Osteocyte (in vitro differentiated cells): ENCODE data around the gene PPM1F. TPM values are rescaled to one million over a fixed set of nuclear protein-coding genes. Genes with fewer than 3 reads are reported as not detected.
A peak's percentile ranks its signal among the peaks of the same experiment; 100 is the strongest.
"Not testable (repeated sequence)": the region's sequence is repeated elsewhere in the genome, so short reads cannot be mapped to it uniquely, and the experiment has no call there.

Experiments
- DNase-seq: peaks from one replicate; pipeline ENCODE4 v3.0.0; 2021; ENCODE audit warnings: mixed read lengths; ENCODE audit not compliant: unreplicated experiment; ENCODE audit errors: extremely low spot score
- H3K27ac Mint-ChIP-seq: one replicate; pipeline ENCODE4 v1.8.0; 2021; ENCODE audit warnings: mild to moderate bottlenecking, mixed read lengths; ENCODE audit not compliant: unreplicated experiment
- H3K27me3 Mint-ChIP-seq: one replicate; pipeline ENCODE4 v1.8.0; 2021; ENCODE audit warnings: mixed read lengths; ENCODE audit not compliant: unreplicated experiment
- H3K36me3 Mint-ChIP-seq: one replicate; pipeline ENCODE4 v1.8.0; 2021; ENCODE audit warnings: mixed read lengths; ENCODE audit not compliant: unreplicated experiment
- H3K4me1 Mint-ChIP-seq: one replicate; pipeline ENCODE4 v1.8.0; 2021; ENCODE audit warnings: mixed read lengths; ENCODE audit not compliant: unreplicated experiment
- H3K4me3 Mint-ChIP-seq: one replicate; pipeline ENCODE4 v1.8.0; 2021; ENCODE audit warnings: mild to moderate bottlenecking, moderate library complexity, mixed read lengths; ENCODE audit not compliant: unreplicated experiment
- H3K9me3 Mint-ChIP-seq: one replicate; pipeline ENCODE4 v1.8.0; 2021; ENCODE audit warnings: mixed read lengths; ENCODE audit not compliant: unreplicated experiment
- CTCF ChIP-seq: fragments of 200-600 bp; sonication (generic); IDR thresholded peaks from 2 replicates; pipeline ENCODE4 v1.5.0; 2021; ENCODE audit warnings: antibody characterized with exemption, mild to moderate bottlenecking, moderate library complexity
- total RNA-seq: library from RNA; stranded (reverse); gene quantifications from 2 replicates; pipeline ENCODE4 v1.2.1, GENCODE V29; 2021

Gene PPM1F
- total RNA-seq, 1 donor from 2014 or later: 40.2 TPM

GRCh38 chr22:21943571-21944448, 8.8 kb downstream of the PPM1F start:
- peaks cover 10% of the 10 kb centered on the region for H3K36me3 Mint-ChIP-seq
- no peaks in the 10 kb centered on the region for H3K9me3 Mint-ChIP-seq
- no peak for TF ChIP-seq CTCF
- no peak for DNase-seq
- H3K4me3 Mint-ChIP-seq: no peak overlapping the region
- H3K4me1 Mint-ChIP-seq: peaks cover 63% of the 10 kb centered on the region
- no peaks in the 10 kb centered on the region for H3K27me3 Mint-ChIP-seq
- no peak overlapping the region for H3K27ac Mint-ChIP-seq

- Mint-ChIP-seq H3K9me3 (no peaks in the 10 kb centered on the region), H3K27me3 (no peaks in the 10 kb centered on the region), H3K4me1 (peaks cover 69% of the 10 kb centered on the region), H3K27ac (peak overlapping the region; percentile 92), H3K4me3 (peak overlapping the region; percentile 10), H3K36me3 (peaks cover 10% of the 10 kb centered on the region)
- DNase-seq: no peak
- no peak for TF ChIP-seq CTCF
These were observed 10.0 kb downstream of the PPM1F start for GRCh38 chr22:21942407-21943343.

GRCh38 chr22:21941921-21942320, 10.7 kb downstream of the PPM1F start:
- peak overlapping the region; percentile 92 for H3K27ac Mint-ChIP-seq
- peaks cover 10% of the 10 kb centered on the region for H3K36me3 Mint-ChIP-seq
- no peak for TF ChIP-seq CTCF
- H3K27me3 Mint-ChIP-seq: no peaks in the 10 kb centered on the region
- no peak overlapping the region for H3K4me3 Mint-ChIP-seq
- H3K9me3 Mint-ChIP-seq: no peaks in the 10 kb centered on the region
- DNase-seq: no peak
- H3K4me1 Mint-ChIP-seq: peaks cover 67% of the 10 kb centered on the region

- peaks cover 5% of the 10 kb centered on the region for H3K36me3 Mint-ChIP-seq
- TF ChIP-seq CTCF: no peak
- H3K4me1 Mint-ChIP-seq: peaks cover 70% of the 10 kb centered on the region
- no peak overlapping the region for H3K4me3 Mint-ChIP-seq
- no peak overlapping the region for H3K27ac Mint-ChIP-seq
- H3K27me3 Mint-ChIP-seq: no peaks in the 10 kb centered on the region
- H3K9me3 Mint-ChIP-seq: no peaks in the 10 kb centered on the region
- no peak for DNase-seq
These were observed 12.1 kb downstream of the PPM1F start for GRCh38 chr22:21940521-21940920.

- not testable (repeated sequence) for DNase-seq, H3K9me3 Mint-ChIP-seq, H3K4me3 Mint-ChIP-seq, H3K36me3 Mint-ChIP-seq, H3K27me3 Mint-ChIP-seq
- Mint-ChIP-seq H3K27ac (peak overlapping the region; percentile 52), H3K4me1 (peaks cover 69% of the 10 kb centered on the region)
These were observed 12.7 kb downstream of the PPM1F start for GRCh38 chr22:21939935-21940334.
